ENCODE data around the gene FAAP20. TPM values are rescaled to one million over a fixed set of nuclear protein-coding genes. Genes with fewer than 3 reads are reported as not detected.

FAAP20 gene
- total and polyA plus RNA-seq, 2 of the 8 experiments (the other 6 are each of a cell fraction or from before 2014, with no cell fraction given): 58.4 to 99.8 TPM

DNA sequence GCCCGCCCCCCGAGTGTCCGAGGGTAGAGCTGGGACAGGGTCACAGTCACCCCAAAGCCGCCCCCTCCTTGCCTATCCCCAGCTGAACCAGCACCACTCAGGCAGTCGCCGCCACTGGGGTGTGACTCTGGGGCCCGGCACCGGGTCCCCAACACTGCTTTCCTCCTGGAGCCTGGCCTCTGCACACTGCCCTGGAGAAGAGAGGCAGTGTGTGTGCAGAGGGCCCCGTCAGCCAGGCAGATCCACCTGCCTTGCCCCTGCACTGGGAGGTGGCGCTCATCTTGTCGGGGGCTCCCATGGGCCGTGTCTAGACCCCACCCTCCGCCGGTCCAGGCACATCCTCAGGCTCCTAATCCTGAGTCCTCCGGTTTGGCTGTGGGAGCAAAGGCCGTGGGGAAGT, 15.7 kb downstream of the FAAP20 start (continued):
- TF ChIP-seq, protein P1, sequence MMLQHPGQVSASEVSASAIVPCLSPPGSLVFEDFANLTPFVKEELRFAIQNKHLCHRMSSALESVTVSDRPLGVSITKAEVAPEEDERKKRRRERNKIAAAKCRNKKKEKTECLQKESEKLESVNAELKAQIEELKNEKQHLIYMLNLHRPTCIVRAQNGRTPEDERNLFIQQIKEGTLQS (IDR thresholded peaks at IDR 0.05; ENCODE audit: insufficient read depth, low read depth, low read length): no peak
- no peak for TF ChIP-seq SIN3A (conservative IDR thresholded peaks at IDR 0.05 in 1 of 2, IDR thresholded peaks at IDR 0.05 in 1 of 2; ENCODE audit: low read depth in 1 of 2, low read length in 2 of 2)
- TF ChIP-seq, protein P2, sequence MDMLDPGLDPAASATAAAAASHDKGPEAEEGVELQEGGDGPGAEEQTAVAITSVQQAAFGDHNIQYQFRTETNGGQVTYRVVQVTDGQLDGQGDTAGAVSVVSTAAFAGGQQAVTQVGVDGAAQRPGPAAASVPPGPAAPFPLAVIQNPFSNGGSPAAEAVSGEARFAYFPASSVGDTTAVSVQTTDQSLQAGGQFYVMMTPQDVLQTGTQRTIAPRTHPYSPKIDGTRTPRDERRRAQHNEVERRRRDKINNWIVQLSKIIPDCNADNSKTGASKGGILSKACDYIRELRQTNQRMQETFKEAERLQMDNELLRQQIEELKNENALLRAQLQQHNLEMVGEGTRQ (IDR thresholded peaks at IDR 0.05; ENCODE audit: low read length): no peak
- no peak for TF ChIP-seq NRF1 (IDR thresholded peaks at IDR 0.05; ENCODE audit: low read depth, low read length)
- no peak for TF ChIP-seq NANOG (IDR thresholded peaks at IDR 0.05; ENCODE audit: insufficient read depth, low read depth, low read length, poor library complexity, severe bottlenecking)
- TF ChIP-seq CTBP2 (IDR thresholded peaks at IDR 0.05; ENCODE audit: borderline replicate concordance, insufficient read depth, insufficient read length, low read length): no peak
- no peak for TF ChIP-seq TEAD4 (IDR thresholded peaks at IDR 0.05; ENCODE audit: low read depth, low read length)
- TF ChIP-seq RAD21 (IDR thresholded peaks at IDR 0.05 in 1 of 2, conservative IDR thresholded peaks at IDR 0.05 in 1 of 2; ENCODE audit: low read depth in 2 of 2, low read length in 2 of 2): no peak
- no peak for TF ChIP-seq POLR2AphosphoS5 (IDR thresholded peaks at IDR 0.05; ENCODE audit: low read depth, low read length)

Data from H1 (cell line).